Left renal pelvis (tissue), 4 donors: ENCODE data around the gene MDM4. TPM values are rescaled to one million over a fixed set of nuclear protein-coding genes. Genes with fewer than 3 reads are reported as not detected.

Experiments used
- DNase-seq, 4 donors: peaks; one replicate each; pipeline ENCODE4 v3.0.0-alpha.2; 2013; ENCODE audit warnings: low read depth in 4 of 4, low spot score in 3 of 4
- polyA plus RNA-seq, 4 donors: library from polyadenylated mRNA; unstranded; fragments of 120-200 nt; gene quantifications; one replicate each; pipeline ENCODE4 v1.2.1, GENCODE V29; 2013; ENCODE audit not compliant: insufficient read length in 4 of 4

Gene MDM4
- polyA plus RNA-seq, 4 donors, result 22.9 to 61.8 (median 34.0) TPM

DNA sequence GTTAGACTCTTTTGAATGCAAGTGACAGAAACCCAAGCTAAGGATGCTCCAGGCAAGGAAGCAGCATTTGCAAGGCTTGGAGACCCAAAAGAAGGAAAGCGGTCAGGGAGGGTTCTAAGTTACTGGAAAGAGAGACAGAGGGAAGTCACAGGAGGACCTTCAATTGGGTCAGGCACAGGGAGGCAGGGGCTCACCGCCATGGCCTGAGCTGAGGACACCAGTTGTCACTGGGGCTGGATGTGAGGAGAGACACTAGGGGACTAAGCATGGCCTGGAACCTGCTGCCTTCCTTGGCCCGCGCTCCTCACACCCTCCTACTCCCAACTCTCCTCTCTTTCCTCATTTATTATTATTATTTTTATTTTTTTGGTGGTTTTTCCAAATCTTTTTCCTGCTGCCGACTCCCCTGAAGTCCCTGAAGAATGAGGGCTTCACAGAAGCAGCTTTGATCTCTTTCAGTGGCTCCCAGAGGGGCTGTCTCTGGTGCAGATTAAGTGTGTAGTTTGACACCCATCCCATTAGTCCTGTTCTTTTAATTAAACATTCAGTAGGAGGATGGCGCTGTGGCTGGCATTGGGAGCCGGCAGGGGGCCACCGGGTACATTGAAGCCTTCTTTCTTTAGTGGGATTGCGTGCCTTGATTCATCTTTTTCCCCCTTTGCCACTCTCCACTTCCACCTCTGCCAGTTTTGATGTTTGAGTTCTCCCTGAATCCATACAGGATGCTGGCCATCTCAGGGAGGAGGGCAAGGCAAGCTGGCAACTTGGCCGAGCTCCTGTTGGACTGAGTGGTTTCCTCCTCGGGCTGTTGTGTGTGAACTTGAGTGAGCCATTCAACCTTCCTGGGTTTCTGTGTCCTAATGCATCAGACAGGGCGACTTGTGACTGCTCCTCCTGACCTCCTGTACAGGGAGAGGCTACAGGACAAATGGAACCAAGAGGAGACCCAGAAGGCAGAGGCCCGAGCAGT lies 59.3 kb downstream of the MDM4 start:
- DNase-seq, result no peak

GRCh38 chr1:204576422-204576821 lies 60.2 kb downstream of the MDM4 start:
- DNase-seq, result no peak

DNA sequence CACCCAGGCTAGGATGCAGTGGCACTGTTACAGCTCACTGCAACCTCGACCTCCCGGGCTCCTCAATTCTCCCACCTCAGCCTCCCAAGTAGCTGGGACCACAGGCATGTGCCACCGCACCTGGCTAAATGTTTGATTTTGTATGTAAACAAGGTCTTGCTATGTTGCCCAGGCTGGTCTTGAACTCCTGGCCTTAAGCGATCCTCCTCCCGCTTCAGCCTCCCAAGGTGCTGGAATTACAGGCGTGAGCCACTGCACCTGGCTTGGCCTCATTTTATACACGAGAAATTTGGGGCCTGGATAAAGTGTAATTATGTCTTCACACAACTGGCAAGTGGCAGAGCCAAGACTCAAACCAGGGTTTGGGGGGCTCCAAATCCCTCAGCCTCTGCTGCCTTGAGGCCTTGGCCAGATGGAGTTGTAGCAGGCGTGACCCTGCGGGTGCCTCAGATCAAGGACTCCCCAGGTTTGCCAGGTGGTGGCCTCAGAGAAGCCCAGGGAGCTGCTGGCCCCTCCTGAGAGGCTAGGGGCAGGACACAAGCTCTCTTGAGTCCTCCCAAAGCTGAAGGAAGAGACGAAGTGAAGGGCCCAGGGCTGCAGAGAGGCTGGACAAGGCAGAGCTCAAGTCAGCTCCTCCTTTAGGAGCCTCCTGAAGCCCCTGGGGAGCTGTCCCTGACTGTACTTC lies 61.7 kb downstream of the MDM4 start:
- no peak for DNase-seq

DNA sequence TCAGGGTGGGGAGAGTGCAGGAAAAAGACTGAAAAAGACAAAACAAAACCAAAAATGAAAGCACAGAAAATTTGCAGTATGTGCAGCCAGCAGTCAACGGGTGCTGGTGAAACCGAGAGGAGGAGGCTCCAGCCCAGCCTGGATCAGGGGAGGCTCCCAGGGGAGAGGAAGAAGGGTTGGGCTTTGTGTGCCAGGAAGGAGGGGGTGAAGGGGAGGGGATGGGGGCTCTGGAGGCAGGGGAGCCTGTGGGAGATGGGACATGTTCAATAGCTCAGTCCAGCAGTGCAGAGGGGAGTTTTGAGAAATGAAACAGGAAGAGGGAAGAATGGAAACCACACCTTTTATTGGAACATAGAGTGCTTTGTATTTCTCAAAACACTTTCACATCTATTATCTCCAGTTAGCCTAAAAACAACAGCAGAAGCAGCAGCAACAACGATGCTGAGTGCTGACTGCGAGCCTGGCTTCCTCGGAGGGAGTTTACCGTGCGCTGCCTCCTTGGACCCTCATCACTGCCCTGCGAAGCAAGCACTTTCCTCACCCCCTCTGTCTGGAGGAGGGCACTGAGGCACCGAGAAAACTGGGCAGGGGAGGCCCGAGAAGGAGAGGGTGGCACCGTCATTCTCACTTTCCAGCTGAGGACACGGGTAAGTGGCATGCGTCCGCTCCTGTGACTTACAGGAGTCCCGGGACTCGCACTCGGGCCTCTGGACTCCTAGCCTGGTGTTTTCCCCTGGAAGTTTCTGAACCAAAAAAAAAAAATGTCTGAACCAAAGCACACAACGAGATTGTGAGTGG lies 62.9 kb downstream of the MDM4 start:
- DNase-seq, result no peak

DNA sequence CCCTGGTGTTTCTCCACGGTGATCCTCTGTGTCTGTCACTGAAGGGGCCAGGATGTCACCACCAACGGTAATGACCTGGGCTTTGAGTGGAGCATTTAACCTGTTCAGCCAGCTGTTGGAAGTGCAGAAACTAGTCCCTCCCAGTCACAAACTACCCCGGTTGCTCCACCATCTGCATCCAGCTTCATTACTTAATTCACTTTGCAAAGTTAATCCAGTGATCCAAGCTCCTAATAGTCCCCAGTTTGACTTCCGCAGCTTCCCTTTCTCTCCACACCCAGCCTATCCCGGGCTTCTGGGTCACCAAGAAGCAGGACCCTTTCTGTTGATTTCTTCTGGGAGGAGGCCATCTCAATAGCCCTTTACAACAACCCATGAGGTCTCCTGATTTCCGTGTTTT lies 63.5 kb downstream of the MDM4 start:
- no peak for DNase-seq

GRCh38 chr1:204580862-204581261 lies 64.7 kb downstream of the MDM4 start:
- DNase-seq, result no peak

- no peak for DNase-seq
These were observed 65.6 kb downstream of the MDM4 start for GRCh38 chr1:204581759-204582158.

DNA sequence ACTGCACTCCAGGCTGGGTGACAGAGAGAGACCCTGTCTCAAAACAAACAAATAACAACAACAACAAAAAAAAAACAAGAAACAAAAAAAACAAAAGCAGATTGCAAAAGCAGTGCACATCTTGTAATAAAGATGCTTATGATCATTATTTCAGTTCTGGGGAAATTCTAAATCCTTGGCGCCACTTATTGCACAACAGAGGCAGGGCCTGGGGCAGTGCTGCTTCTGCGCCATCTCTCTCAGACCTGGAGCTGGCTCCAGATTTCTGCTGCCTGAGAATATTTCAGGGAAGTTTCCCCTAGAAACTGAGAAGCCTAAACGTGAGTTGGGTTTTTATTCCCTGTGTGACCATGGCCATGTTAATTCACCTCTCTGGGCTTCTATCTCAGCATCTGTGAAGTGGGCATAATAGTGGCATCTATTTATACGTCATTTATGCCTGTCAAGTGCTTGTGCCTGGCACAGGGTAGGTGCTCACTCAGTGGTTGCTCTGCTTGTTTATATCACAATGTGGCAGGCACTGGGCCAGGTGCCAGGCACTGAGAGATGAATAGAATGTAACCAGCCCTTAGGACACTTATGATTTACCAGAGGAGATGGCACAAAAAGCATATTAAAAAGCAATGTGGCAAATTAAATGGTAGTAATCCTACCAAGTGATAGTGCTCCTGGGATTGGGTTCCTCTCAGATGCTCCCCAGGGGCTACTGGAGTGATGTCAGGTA lies 67.9 kb downstream of the MDM4 start:
- DNase-seq, result no peak

- DNase-seq, result no peak
These were observed 68.6 kb downstream of the MDM4 start for GRCh38 chr1:204584699-204585372.

DNA sequence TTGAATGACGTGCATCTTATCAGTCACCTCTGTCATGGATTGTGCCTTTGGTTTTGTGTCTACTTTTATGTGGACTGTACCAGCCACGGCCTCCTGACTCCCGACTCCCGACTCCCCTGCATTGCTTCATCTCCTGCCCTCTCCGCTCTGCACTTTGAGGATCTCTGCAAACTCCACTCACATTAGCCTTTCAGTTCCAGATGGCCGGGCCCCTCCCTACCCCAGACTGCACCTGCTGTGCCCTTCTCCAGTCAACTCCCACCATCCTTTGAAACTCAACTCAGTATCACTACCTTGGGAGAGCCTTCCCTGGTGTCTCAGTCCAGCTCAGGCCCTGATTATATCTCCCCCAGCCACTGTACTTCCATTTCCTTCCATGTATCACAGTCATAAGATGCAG lies 71.4 kb downstream of the MDM4 start:
- DNase-seq, result no peak

GRCh38 chr1:204588826-204589225 lies 72.6 kb downstream of the MDM4 start:
- no peak for DNase-seq

DNA sequence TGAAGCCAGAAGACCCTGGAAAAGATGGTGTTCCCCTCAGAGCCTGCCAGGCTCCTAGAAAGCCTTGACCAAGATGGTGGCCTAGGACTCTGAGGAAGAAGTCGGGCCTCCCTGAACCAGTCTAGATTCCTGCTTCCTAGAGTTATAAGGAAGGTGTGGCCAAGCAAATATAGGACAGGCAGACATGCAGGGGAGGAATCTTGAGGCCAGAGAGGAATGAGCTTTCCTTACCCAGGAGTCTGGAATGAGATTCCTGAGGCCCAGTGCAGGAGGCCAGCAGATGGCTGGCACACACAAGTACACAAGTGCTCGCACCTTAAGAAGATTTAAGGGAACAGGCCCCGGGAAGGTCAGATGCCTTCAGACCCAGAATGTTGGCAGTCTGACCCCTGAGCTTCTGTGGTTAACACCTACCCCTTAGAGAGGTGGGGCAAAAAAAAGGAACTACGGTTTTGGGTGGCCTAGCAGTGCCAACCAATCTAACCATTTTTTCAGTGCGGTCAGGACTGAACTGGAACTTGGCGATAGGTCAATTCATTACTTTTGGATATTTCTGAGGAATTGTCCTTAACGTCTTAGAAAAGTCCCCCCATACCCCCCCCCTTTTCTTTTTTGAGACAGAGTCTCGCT lies 73.3 kb downstream of the MDM4 start:
- no peak for DNase-seq

- no peak for DNase-seq
These were observed 75.4 kb downstream of the MDM4 start for GRCh38 chr1:204591473-204592090.

DNA sequence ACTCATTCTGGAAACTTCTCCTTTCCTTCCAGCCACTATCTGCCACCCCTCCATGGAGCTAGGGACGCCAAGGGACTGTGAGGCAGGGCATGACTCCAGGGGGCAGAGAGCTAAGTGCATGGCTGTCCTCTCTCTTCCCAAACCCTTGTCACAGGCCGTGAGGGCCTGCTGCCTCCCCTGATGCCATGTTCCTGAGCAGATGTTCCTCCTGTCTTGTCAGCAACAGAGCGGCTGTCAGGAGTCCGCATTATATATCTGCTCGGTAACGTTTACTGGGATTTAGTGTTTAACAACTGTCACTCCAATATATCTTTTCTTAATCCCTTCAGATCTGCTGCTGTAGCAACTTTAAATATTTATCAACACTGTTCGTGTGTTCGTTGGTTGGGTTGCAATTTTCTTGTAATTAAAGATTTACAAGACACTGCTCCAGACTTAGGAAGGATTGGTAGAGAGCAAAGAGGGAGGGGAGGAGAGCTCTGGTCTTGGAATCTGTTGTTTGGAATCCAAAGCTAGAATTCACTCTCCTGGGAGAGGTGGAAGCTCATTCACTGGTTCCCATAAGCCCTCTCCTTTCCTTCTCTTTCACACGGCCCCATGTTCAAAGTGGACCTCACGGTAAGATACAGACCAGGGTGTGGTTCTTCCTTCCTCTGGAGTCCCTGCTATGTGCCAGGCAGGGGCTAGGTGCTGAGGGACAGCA lies 76.2 kb downstream of the MDM4 start:
- no peak for DNase-seq

DNA sequence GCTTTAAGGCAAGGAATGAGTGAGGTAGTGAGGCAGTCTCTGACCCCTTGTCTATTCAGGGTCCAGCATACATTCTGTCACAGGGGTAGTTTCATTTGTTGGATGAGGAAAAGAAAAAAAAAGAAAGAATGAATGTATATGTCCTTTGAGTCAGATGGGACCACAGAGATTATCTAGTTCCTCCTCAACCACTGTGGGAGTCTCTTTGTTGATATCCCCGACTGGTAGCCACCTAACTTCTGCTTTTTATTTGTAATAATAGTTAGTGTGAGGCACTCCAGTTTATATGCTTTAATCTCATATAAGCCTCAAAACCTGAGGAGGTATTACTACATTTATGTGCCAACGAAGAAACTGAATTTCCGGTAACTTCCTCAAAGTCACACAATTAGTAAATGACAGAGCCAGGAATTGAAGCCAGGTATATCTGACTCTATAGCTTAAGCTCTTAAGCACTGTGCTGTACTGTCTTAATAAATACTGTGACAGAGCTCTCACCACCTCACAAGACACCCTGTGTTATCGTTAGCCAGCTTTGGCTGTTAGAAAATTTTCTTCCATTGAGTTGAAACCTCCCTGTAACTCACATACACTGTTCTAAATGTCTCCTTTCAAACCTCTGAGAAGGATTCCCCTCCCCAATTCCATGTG lies 82.2 kb downstream of the MDM4 start:
- no peak for DNase-seq

DNA sequence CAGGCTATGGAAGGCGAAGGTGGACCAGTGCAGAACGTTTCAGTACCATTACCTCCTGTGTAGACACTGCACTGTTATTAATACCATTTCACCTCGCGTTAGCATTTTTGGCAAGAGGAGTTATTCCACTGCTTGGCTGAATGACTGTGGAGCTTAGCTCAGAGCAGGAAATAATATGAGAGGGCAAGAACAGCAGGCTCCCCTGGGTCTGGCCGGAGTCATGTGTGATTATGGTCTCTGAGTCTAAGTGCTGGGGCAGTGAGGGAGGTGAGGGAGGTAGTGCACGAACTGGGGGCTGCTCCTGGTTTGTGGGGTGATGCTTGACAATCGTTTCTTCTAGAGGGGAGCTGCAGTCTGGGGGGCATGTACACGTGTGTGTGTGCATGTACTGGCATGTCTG lies 82.9 kb downstream of the MDM4 start:
- DNase-seq, result no peak

- no peak for DNase-seq
These were observed 83.4 kb downstream of the MDM4 start for GRCh38 chr1:204599596-204599995.

DNA sequence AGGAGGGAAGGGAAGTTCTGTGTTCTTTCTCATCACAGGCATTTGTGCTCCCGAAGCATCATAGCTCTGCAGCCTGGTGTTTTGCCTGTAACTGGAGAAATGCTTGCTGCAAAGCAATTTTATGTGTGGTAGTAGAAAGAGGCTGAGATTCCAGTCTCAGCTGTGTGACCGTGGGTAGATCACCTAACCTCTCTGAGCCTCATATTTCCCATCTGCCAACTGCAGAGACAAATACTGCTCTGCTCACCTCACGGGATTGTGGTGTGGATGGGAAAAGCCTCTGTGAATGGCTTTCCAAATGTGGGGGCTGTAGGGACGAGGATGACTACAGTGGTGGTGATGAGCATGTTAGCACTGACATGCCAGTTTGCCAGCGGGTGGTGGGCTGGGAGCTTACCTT lies 84.0 kb downstream of the MDM4 start:
- no peak for DNase-seq
